PFSK-1 (cell line): ENCODE results near the gene SIPA1L3.

Source experiments
- FOXP2 ChIP-seq: optimal IDR thresholded peaks from 2 replicates; pipeline ENCODE3; 2011; ENCODE audit warnings: borderline replicate concordance, control low read depth, inconsistent platforms; ENCODE audit not compliant: insufficient read depth; ENCODE audit errors: extremely low read length, extremely low read depth
- POLR2AphosphoS5 ChIP-seq: IDR thresholded peaks from 2 replicates; pipeline ENCODE4 v1.6.1; 2012; ENCODE audit warnings: low read depth, mild to moderate bottlenecking, control low read depth, low read length, moderate library complexity
- SIN3A ChIP-seq: IDR thresholded peaks from 2 replicates; pipeline ENCODE4 v1.6.1; 2012; ENCODE audit warnings: mild to moderate bottlenecking, low read length, moderate library complexity, borderline replicate concordance; ENCODE audit not compliant: insufficient read depth
- TAF1 ChIP-seq: IDR thresholded peaks from 2 replicates; pipeline ENCODE4 v1.6.1; 2012; ENCODE audit warnings: low read length, control low read depth, borderline replicate concordance; ENCODE audit not compliant: insufficient read depth

DNA sequence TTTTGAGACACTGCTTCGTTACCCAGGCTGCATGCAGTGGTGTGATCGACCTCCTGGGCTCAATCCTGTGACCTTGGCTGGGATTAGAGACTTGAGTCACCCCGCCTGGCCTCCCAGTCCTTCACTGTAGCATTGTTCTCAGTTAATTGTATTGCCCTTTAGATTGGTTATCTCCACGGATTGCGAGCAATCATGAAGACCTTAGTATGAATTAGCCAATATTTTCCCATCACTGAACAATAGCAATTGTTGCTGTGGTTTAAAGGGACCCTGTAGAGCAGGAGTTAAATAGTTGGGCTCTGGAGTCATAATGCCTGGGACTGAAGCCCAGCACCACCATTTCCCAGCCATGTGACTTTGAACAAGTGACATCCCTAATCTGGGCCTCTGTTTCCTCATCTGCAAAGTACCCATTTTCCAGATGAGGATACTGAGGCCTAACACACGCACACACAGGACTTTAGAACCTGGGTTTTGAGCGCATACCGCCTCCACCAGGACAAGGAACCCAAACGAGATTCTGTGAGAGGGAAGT, 340.8 kb downstream of the SIPA1L3 start:
- TF ChIP-seq POLR2AphosphoS5 = no peak
- no peak for TF ChIP-seq SIN3A
- TF ChIP-seq TAF1 = no peak
- TF ChIP-seq FOXP2 = no peak
